GM12878 (cell line): ENCODE data around the gene PCK1. TPM values are rescaled to one million over a fixed set of nuclear protein-coding genes. Genes with fewer than 3 reads are reported as not detected.

Source experiments
- ATAC-seq: fragments of 200-7000 bp; cut with Tn5 transposase; 3 replicates; pipeline ENCODE4 v1.9.1; 2020; ENCODE audit warnings: mild to moderate bottlenecking, moderate library complexity
- BruUV-seq: library from RNA; stranded (reverse); fragments of 400-500 nt; replicated peaks from 2 replicates; lab custom pipeline; 2021; lab: Mats Ljungman, UMichigan
- CTCF ChIA-PET: fragments of 300-600 bp; sonication (Branson Sonifier 250); formaldehyde crosslinking; extraction: SDS; loops from one replicate; lab custom pipeline; 2021; ENCODE audit warnings: inconsistent platforms; lab: Yijun Ruan, JAX
- POLR2A ChIA-PET: fragments of 350-600 bp; formaldehyde crosslinking; extraction: SDS; loops from one replicate; lab custom pipeline; 2021; ENCODE audit warnings: inconsistent platforms; lab: Charles Lee
- RAD21 ChIA-PET: fragments of 300-600 bp; sonication (Branson Sonifier 250); formaldehyde crosslinking; loops from one replicate; lab custom pipeline; 2023; ENCODE audit warnings: antibody characterized with exemption; ENCODE audit not compliant: unreplicated experiment; lab: Charles Lee
- SMC1A ChIA-PET: fragments of 300-600 bp; sonication (Branson Sonifier 250); formaldehyde crosslinking; loops from one replicate; lab custom pipeline; 2023; ENCODE audit not compliant: unreplicated experiment, uncharacterized antibody; lab: Charles Lee
- DNase-seq: peaks from one replicate; pipeline ENCODE4 v3.0.0-alpha.2; 2011; ENCODE audit warnings: low read depth, low spot score
- FAIRE-seq: peaks from 3 replicates; lab custom pipeline; 2011; peaks lifted over from hg19 to GRCh38; lab: Jason Lieb, UNC
- H2AFZ ChIP-seq: 2 replicates; pipeline ENCODE4 v1.6.0; 2011; ENCODE audit warnings: low read depth, low read length, control low read depth; ENCODE audit not compliant: control insufficient read depth
- H3K27ac ChIP-seq: 2 replicates; pipeline ENCODE4 v1.5.1; 2011; ENCODE audit warnings: control low read depth; ENCODE audit not compliant: control insufficient read depth, insufficient read depth
- H3K27me3 ChIP-seq, 2 experiments: replicated peaks in 1 of 2; 2 replicates each; pipeline versions ENCODE4 v1.6.0 to v1.6.1; 2011; ENCODE audit warnings: low read length in 1 of 2; ENCODE audit not compliant: control insufficient read depth in 2 of 2, insufficient read depth in 2 of 2
- H3K36me3 ChIP-seq, 2 experiments: 2 replicates each; pipeline ENCODE4 v1.5.1; 2011; ENCODE audit warnings: low read length in 1 of 2; ENCODE audit not compliant: control insufficient read depth in 2 of 2, insufficient read depth in 2 of 2
- H3K4me1 ChIP-seq: 2 replicates; pipeline ENCODE4 v1.6.1; 2011; ENCODE audit warnings: mild to moderate bottlenecking, low read length, moderate library complexity, mixed read lengths; ENCODE audit not compliant: control insufficient read depth, insufficient read depth
- H3K4me2 ChIP-seq: 2 replicates; pipeline ENCODE4 v1.6.0; 2011; ENCODE audit warnings: control low read depth; ENCODE audit not compliant: control insufficient read depth, insufficient read depth
- H3K4me3 ChIP-seq: fragments of 200-600 bp; sonication (generic); 2 replicates; pipeline ENCODE4 v1.5.1; 2016
- H3K79me2 ChIP-seq: 2 replicates; pipeline ENCODE4 v1.6.0; 2011; ENCODE audit warnings: low read length; ENCODE audit not compliant: control insufficient read depth, insufficient read depth
- H3K9ac ChIP-seq: 2 replicates; pipeline ENCODE4 v1.8.0; 2011; ENCODE audit warnings: low read length, control low read depth, mixed read lengths; ENCODE audit not compliant: control insufficient read depth, insufficient read depth
- H3K9me3 ChIP-seq: replicated peaks from 3 replicates; pipeline ENCODE4 v1.5.1; 2011; ENCODE audit warnings: mild to moderate bottlenecking, low read length; ENCODE audit not compliant: control insufficient read depth, insufficient read depth
- H4K20me1 ChIP-seq: 2 replicates; pipeline ENCODE4 v1.6.0; 2011; ENCODE audit not compliant: control insufficient read depth, insufficient read depth
- ESRRA ChIP-seq: IDR thresholded peaks from 2 replicates; pipeline ENCODE4 v1.6.1; 2012; ENCODE audit warnings: mild to moderate bottlenecking, low read length, improper control_type of control experiment
- MXI1 ChIP-seq: fragments of 150-350 bp; IDR thresholded peaks from 2 replicates; pipeline ENCODE4 v1.6.1; 2011; ENCODE audit warnings: low read depth, mild to moderate bottlenecking, inconsistent platforms, low read length, improper control_type of control experiment
- NFYB ChIP-seq: IDR thresholded peaks from 2 replicates; pipeline ENCODE4 v1.6.1; 2011; ENCODE audit warnings: low read depth, mild to moderate bottlenecking, low read length, improper control_type of control experiment, moderate library complexity; ENCODE audit not compliant: insufficient read depth
- RAD21 ChIP-seq: IDR thresholded peaks from 2 replicates; pipeline ENCODE4 v1.6.1; 2011; ENCODE audit warnings: mild to moderate bottlenecking, low read depth, low read length, moderate library complexity; ENCODE audit not compliant: insufficient read depth
- RCOR1 ChIP-seq: conservative IDR thresholded peaks from 2 replicates; pipeline ENCODE4 v1.6.1; 2012; ENCODE audit warnings: low read depth, low read length, improper control_type of control experiment
- SMAD1 ChIP-seq: fragments of 450-650 bp; IDR thresholded peaks from 2 replicates; pipeline ENCODE4 v1.6.1; 2018; ENCODE audit warnings: mild to moderate bottlenecking, low read depth; ENCODE audit not compliant: partially characterized antibody
- SRF ChIP-seq, 2 experiments: IDR thresholded peaks; 2 replicates each; pipeline ENCODE4 v1.6.1; 2011; ENCODE audit warnings: low read depth in 2 of 2, low read length in 2 of 2, mild to moderate bottlenecking in 1 of 2, moderate library complexity in 1 of 2
- WGBS: methylation state at CpG from one replicate; pipeline ENCODE4 v1.1.6; 2016; ENCODE audit warnings: low lambda C conversion rate; ENCODE audit not compliant: insufficient replicate concordance, insufficient coverage; ENCODE audit errors: missing lambda C conversion rate; 5-methylcytosine and 5-hydroxymethylcytosine counted together
- in situ Hi-C: fragments of 300-500 bp; cut with MboI; formaldehyde crosslinking; loops from 9 replicates; pipeline ENCODE4 v1.14.3; 2018; ENCODE audit warnings: mixed read lengths
- intact Hi-C: fragments of 100-400 bp; cut with micrococcal nuclease; formaldehyde crosslinking; loops from one replicate; pipeline ENCODE4 v1.14.2; 2022; ENCODE audit not compliant: unreplicated experiment
- polyA plus RNA-seq, 11 experiments: library from polyadenylated mRNA; depleted of rRNA in 4 of 11; unstranded in 6 of 11; stranded (reverse) in 5 of 11; fragments of >200 nt; fragmentation: Nextera tagmentation in 4 of 11; fragmentation: Illumina TruSeq in 1 of 11; extraction: Ambion mirVana in 4 of 11; extraction: Trizol in 1 of 11; gene quantifications; 1 replicate in 1 of 11; 2 replicates in 10 of 11; pipeline versions ENCODE4 v1.2.1 to v1.2.3, GENCODE V29; 2011 to 2016; ENCODE audit warnings: inconsistent platforms in 2 of 11, missing spikeins in 2 of 11, low read depth in 1 of 11
- total RNA-seq, 4 experiments: library from RNA; depleted of rRNA in 3 of 4; stranded (reverse); fragments of >200 nt in 3 of 4; fragmentation: Illumina TruSeq in 1 of 4; extraction: Trizol in 1 of 4; gene quantifications; 2 replicates each; pipeline versions ENCODE4 v1.2.1 to v1.2.3, GENCODE V29; 2013 to 2021
- TF ChIP-seq, protein P1 (sequence below): fragments of 450-650 bp; IDR thresholded peaks from 2 replicates; pipeline ENCODE4 v1.6.1; 2016; ENCODE audit warnings: mild to moderate bottlenecking
- TF ChIP-seq, protein P2 (sequence below): fragments of 450-650 bp; IDR thresholded peaks from 2 replicates; pipeline ENCODE4 v1.6.1; 2017; ENCODE audit warnings: mild to moderate bottlenecking
- TF ChIP-seq, protein P3 (sequence below): fragments of 450-650 bp; IDR thresholded peaks from 2 replicates; pipeline ENCODE4 v1.6.1; 2017; ENCODE audit warnings: antibody characterized with exemption, mild to moderate bottlenecking, moderate library complexity

Gene PCK1
- total and polyA plus RNA-seq, 10 of the 15 experiments (the other 5 are each of a cell fraction or from before 2014, with no cell fraction given) = 0.02 to 0.33 (median 0.09) TPM; not detected in 5

GRCh38 chr20:57514273-57514751, 46.6 kb upstream of the PCK1 start (continued):
- TF ChIP-seq RAD21 = peak; percentile 83
- TF ChIP-seq, all 136 proteins: peak for 4

DNA sequence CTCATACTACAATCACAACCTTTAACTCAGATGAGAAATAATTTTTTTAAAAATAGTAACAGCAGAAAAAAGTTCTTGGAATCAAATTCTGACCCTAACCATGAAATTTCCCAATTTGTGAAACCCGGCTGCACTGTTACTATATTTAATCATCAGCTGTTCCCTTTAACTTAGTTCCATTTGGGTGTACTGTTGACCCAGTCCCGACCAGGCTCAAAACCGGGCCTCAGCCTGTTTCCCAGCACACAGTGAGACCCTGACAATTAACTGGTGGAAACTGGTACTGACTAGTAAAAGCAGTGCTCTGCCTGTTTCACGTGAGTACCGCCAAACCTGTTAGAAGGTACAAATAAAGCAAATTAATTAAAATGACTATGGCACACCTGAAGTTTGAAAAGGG, 43.0 kb upstream of the PCK1 start:
- BruUV-seq = no TSS peak
- H3K9me3 ChIP-seq = no peaks in the 10 kb centered on the region
- no peaks in the 10 kb centered on the region for H4K20me1 ChIP-seq
- TF ChIP-seq, protein P1, sequence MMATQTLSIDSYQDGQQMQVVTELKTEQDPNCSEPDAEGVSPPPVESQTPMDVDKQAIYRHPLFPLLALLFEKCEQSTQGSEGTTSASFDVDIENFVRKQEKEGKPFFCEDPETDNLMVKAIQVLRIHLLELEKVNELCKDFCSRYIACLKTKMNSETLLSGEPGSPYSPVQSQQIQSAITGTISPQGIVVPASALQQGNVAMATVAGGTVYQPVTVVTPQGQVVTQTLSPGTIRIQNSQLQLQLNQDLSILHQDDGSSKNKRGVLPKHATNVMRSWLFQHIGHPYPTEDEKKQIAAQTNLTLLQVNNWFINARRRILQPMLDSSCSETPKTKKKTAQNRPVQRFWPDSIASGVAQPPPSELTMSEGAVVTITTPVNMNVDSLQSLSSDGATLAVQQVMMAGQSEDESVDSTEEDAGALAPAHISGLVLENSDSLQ = no peak
- no peak for TF ChIP-seq RCOR1
- no peak for TF ChIP-seq MXI1
- TF ChIP-seq, protein P2, sequence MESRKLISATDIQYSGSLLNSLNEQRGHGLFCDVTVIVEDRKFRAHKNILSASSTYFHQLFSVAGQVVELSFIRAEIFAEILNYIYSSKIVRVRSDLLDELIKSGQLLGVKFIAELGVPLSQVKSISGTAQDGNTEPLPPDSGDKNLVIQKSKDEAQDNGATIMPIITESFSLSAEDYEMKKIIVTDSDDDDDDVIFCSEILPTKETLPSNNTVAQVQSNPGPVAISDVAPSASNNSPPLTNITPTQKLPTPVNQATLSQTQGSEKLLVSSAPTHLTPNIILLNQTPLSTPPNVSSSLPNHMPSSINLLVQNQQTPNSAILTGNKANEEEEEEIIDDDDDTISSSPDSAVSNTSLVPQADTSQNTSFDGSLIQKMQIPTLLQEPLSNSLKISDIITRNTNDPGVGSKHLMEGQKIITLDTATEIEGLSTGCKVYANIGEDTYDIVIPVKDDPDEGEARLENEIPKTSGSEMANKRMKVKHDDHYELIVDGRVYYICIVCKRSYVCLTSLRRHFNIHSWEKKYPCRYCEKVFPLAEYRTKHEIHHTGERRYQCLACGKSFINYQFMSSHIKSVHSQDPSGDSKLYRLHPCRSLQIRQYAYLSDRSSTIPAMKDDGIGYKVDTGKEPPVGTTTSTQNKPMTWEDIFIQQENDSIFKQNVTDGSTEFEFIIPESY = no peak
- TF ChIP-seq NFYB = no peak
- TF ChIP-seq, protein P3, sequence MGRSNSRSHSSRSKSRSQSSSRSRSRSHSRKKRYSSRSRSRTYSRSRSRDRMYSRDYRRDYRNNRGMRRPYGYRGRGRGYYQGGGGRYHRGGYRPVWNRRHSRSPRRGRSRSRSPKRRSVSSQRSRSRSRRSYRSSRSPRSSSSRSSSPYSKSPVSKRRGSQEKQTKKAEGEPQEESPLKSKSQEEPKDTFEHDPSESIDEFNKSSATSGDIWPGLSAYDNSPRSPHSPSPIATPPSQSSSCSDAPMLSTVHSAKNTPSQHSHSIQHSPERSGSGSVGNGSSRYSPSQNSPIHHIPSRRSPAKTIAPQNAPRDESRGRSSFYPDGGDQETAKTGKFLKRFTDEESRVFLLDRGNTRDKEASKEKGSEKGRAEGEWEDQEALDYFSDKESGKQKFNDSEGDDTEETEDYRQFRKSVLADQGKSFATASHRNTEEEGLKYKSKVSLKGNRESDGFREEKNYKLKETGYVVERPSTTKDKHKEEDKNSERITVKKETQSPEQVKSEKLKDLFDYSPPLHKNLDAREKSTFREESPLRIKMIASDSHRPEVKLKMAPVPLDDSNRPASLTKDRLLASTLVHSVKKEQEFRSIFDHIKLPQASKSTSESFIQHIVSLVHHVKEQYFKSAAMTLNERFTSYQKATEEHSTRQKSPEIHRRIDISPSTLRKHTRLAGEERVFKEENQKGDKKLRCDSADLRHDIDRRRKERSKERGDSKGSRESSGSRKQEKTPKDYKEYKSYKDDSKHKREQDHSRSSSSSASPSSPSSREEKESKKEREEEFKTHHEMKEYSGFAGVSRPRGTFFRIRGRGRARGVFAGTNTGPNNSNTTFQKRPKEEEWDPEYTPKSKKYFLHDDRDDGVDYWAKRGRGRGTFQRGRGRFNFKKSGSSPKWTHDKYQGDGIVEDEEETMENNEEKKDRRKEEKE = no peak
- TF ChIP-seq SMAD1 = no peak
- TF ChIP-seq SRF (IDR thresholded peaks at IDR 0.05; ENCODE audit: low read depth in 2 of 2, low read length in 2 of 2) = no peak
- TF ChIP-seq ESRRA = no peak
- no peak for DNase-seq
- no peak overlapping the region for H3K27ac ChIP-seq
- H2AFZ ChIP-seq = no peak overlapping the region
- ChIA-PET RAD21 (no interaction called here), CTCF (no interaction called here), SMC1A (no interaction called here), POLR2A (no interaction called here)
- ATAC-seq = no peak
- H3K9ac ChIP-seq = no peak overlapping the region
- intact Hi-C loops (no loop called here), in situ Hi-C loops (loop anchor here (5.0 kb wide), 1 partner anchor 694 kb away; no protein-coding TSS in a partner anchor)
- no peak for FAIRE-seq
- WGBS = 63% methylated on average over 5 of the region's 5 CpGs
- no peaks in the 10 kb centered on the region for H3K79me2 ChIP-seq
- H3K4me3 ChIP-seq = no peak overlapping the region
- no peaks in the 10 kb centered on the region for H3K27me3 ChIP-seq
- no peak overlapping the region for H3K4me2 ChIP-seq
- H3K36me3 ChIP-seq = no peaks in the 10 kb centered on the region
- peaks cover 3% of the 10 kb centered on the region; the same call in 1 of the 2 replicates for H3K4me1 ChIP-seq
